ENCODE data around the gene UQCRFS1.
"Not testable (repeated sequence)": the region's sequence is repeated elsewhere in the genome, so short reads cannot be mapped to it uniquely, and the experiment has no call there.

Gene UQCRFS1

DNA sequence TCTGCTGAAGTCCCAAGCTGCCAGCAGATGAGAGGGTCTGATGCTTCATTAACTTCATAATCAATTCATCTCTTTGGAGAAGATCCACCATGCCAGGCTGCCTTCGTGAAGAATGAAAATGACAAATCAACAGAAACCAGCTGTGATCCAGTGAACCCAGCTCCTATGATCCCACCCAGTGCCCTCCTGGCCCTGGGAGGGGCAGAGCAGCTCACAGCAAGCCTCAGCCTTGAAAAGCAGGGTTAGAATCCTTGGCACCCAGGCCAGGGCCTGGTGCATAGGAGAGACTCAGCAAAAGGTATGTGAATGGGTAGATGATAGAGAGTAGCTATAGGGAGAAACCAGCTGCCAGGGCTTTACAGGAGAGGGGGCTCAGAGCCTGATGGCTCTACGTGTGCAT, 43.6 kb upstream of the UQCRFS1 start:
- Histone ChIP-seq H3K36me3 (ENCODE audit: control insufficient read depth, insufficient read depth, low read length) (no peaks in the 10 kb centered on the region), H3K4me3 (replicated peaks; ENCODE audit: low read depth, low read length) (no peak overlapping the region), H3K27me3 (replicated peaks; ENCODE audit: control insufficient read depth, insufficient read depth, low read length) (no peaks in the 10 kb centered on the region)
- TF ChIP-seq, protein P1, sequence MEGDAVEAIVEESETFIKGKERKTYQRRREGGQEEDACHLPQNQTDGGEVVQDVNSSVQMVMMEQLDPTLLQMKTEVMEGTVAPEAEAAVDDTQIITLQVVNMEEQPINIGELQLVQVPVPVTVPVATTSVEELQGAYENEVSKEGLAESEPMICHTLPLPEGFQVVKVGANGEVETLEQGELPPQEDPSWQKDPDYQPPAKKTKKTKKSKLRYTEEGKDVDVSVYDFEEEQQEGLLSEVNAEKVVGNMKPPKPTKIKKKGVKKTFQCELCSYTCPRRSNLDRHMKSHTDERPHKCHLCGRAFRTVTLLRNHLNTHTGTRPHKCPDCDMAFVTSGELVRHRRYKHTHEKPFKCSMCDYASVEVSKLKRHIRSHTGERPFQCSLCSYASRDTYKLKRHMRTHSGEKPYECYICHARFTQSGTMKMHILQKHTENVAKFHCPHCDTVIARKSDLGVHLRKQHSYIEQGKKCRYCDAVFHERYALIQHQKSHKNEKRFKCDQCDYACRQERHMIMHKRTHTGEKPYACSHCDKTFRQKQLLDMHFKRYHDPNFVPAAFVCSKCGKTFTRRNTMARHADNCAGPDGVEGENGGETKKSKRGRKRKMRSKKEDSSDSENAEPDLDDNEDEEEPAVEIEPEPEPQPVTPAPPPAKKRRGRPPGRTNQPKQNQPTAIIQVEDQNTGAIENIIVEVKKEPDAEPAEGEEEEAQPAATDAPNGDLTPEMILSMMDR (IDR thresholded peaks at IDR 0.05; ENCODE audit: insufficient read depth, low read length, poor library complexity, severe bottlenecking) = no peak
- no peak for DNase-seq (ENCODE audit: extremely low read depth, insufficient read length)

DNA sequence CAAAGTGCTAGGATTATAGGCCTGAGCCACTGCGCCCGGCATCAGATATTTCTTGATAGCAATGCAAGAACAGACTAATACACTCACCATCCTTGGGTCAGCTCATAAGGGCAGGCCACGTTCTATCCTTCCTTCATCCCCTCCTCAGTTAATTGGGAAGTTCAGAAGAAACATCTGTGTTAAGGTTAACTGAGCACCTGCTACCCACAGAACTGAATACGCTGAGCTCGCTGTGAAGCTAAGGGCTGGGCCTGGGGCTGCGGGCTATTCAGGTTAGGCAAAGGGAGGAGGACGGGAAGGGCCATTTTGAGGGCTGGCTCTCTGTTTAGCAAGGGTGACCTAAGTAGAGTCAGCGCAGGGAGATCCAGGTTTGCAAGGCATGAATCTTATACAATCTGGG, 43.0 kb upstream of the UQCRFS1 start:
- no peaks in the 10 kb centered on the region for H3K27me3 ChIP-seq (replicated peaks; ENCODE audit: control insufficient read depth, insufficient read depth, low read length)
- TF ChIP-seq, protein P1 (IDR thresholded peaks at IDR 0.05; ENCODE audit: insufficient read depth, low read length, poor library complexity, severe bottlenecking) = no peak
- DNase-seq (ENCODE audit: extremely low read depth, insufficient read length) = no peak

DNA sequence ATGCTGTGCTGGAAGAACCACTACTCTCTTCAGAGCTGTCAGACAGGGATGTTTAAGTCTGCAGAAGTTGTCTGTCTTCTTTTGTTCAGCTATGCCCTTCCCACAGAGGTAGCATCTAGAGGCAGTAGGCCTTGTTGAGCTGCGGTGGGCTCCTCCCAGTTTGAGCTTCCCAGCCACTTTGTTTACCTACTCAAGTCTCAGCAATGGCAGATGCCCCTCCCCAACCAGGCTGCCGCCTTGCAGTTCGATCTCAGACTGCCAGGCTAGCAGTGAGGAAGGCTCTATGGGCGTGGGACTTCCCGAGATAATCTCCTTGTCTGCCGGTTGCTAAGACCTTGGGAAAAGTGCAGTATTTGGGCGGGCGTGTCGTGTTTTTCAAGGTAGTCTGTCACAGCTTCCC, 42.1 kb upstream of the UQCRFS1 start:
- Histone ChIP-seq H3K4me3 (replicated peaks; ENCODE audit: low read depth, low read length) (no peak overlapping the region), H3K36me3 (ENCODE audit: control insufficient read depth, insufficient read depth, low read length) (no peaks in the 10 kb centered on the region), H3K27me3 (replicated peaks; ENCODE audit: control insufficient read depth, insufficient read depth, low read length) (no peaks in the 10 kb centered on the region)
- TF ChIP-seq, protein P1 (IDR thresholded peaks at IDR 0.05; ENCODE audit: insufficient read depth, low read length, poor library complexity, severe bottlenecking) = no peak
- no peak for DNase-seq (ENCODE audit: extremely low read depth, insufficient read length)

More for the DNA sequence above, 43.0 kb upstream of the UQCRFS1 start:
- no peaks in the 10 kb centered on the region for H3K36me3 ChIP-seq (ENCODE audit: control insufficient read depth, insufficient read depth, low read length)
- H3K4me3 ChIP-seq (replicated peaks; ENCODE audit: low read depth, low read length) = no peak overlapping the region

DNA sequence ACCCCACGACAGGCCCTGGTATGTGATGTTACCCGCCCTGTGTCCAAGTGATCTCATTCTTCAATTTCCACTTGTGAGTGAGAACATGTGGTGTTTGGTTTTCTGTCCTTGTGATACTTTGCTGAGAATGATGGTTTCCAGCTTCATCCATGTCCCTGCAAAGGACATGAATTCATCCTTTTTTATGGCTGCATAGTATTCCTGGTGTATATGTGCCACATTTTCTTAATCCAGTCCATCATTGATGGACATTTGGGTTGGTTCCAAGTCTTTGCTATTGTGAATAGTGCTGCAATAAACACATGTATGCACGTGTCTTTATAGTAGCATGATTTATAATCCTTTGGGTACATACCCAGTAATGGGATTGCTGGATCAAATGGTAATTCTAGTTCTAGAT, 36.8 kb upstream of the UQCRFS1 start:
- not testable (repeated sequence) for H3K36me3 ChIP-seq (ENCODE audit: control insufficient read depth, insufficient read depth, low read length); H3K27me3 ChIP-seq (replicated peaks; ENCODE audit: control insufficient read depth, insufficient read depth, low read length); H3K4me3 ChIP-seq (replicated peaks; ENCODE audit: low read depth, low read length); DNase-seq (ENCODE audit: extremely low read depth, insufficient read length)

DNA sequence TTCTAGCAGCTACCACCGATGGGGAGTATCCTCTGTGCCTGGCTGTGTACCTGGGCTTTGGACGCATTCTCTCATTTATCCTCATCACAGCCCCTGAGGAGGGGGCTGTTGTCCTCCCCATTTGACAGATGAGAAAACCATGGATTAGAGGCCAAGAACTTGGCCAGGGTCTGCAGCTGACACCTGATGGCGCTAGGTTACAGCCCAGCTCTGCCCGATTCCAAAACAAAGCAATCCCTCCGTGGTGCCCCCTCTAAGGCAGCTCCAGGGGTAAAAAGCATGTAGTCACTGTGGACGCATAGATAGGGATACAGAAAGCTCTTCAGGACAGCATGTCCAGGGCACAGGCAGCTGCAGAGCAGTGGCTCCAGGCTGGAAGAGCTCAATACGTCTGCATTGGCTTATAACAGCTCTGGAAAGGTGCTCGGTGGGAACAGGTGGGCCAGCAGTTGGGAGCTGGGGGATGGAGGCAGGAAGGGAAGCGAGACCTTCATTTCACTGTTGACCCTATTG, 35.4 kb upstream of the UQCRFS1 start:
- DNase-seq (ENCODE audit: extremely low read depth, insufficient read length) = no peak
- TF ChIP-seq, protein P1 (IDR thresholded peaks at IDR 0.05; ENCODE audit: insufficient read depth, low read length, poor library complexity, severe bottlenecking) = no peak
- Histone ChIP-seq H3K27me3 (replicated peaks; ENCODE audit: control insufficient read depth, insufficient read depth, low read length) (no peaks in the 10 kb centered on the region), H3K4me3 (replicated peaks; ENCODE audit: low read depth, low read length) (no peak overlapping the region), H3K36me3 (ENCODE audit: control insufficient read depth, insufficient read depth, low read length) (no peaks in the 10 kb centered on the region)

DNA sequence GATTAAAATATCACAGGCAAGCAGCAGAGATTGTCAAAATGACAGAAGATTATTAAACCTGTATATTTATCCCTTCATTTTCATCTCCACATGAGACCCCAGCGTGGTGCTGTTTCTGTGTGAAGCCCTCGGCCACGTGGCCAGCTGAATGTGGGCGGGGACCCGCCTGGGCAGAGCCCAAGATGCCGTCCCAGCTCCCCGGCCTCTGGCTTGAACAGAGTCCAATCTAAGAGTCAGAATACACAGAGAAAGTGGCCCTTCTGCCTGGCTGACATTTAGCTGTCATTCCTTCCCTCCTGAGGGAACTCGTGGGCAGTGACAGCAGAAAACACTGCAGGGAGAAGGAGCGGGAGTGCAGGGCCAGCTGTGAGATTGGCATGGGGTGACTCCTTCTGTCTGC, 34.9 kb upstream of the UQCRFS1 start:
- Histone ChIP-seq H3K4me3 (replicated peaks; ENCODE audit: low read depth, low read length) (no peak overlapping the region), H3K36me3 (ENCODE audit: control insufficient read depth, insufficient read depth, low read length) (no peaks in the 10 kb centered on the region), H3K27me3 (replicated peaks; ENCODE audit: control insufficient read depth, insufficient read depth, low read length) (no peaks in the 10 kb centered on the region)
- no peak for DNase-seq (ENCODE audit: extremely low read depth, insufficient read length)
- TF ChIP-seq, protein P1 (IDR thresholded peaks at IDR 0.05; ENCODE audit: insufficient read depth, low read length, poor library complexity, severe bottlenecking) = no peak
